Mesenchymal stem cell (in vitro differentiated cells and primary cell): ENCODE measurements around the gene EFNA2.

ENCODE experiments used
- DNase-seq: peaks from one replicate; pipeline ENCODE4 v3.0.0-alpha.2; 2013
- H2AFZ ChIP-seq: one replicate; pipeline ENCODE4 v1.6.1; 2013; ENCODE audit warnings: low read depth, mild to moderate bottlenecking, control low read depth, inconsistent platforms, low read length, moderate library complexity
- H2AK5ac ChIP-seq: 2 replicates; pipeline ENCODE4 v1.6.1; 2013; ENCODE audit warnings: low read length, moderate library complexity, mild to moderate bottlenecking, inconsistent platforms; ENCODE audit not compliant: severe bottlenecking
- H2BK120ac ChIP-seq: one replicate; pipeline ENCODE4 v1.6.1; 2013; ENCODE audit warnings: low read depth, mild to moderate bottlenecking, inconsistent platforms, low read length, moderate library complexity
- H2BK12ac ChIP-seq, 2 experiments: one replicate each; pipeline ENCODE4 v1.6.1; 2013; ENCODE audit warnings: inconsistent platforms in 2 of 2, low read length in 2 of 2, mild to moderate bottlenecking in 2 of 2, moderate library complexity in 2 of 2, control low read depth in 1 of 2
- H2BK15ac ChIP-seq: one replicate; pipeline ENCODE4 v1.6.1; 2013; ENCODE audit warnings: mild to moderate bottlenecking, low read depth, inconsistent platforms; ENCODE audit not compliant: poor library complexity, severe bottlenecking
- H2BK5ac ChIP-seq: 2 replicates; pipeline ENCODE4 v1.6.1; 2013; ENCODE audit warnings: low read depth, mild to moderate bottlenecking, low read length, control low read depth, inconsistent platforms; ENCODE audit not compliant: poor library complexity, severe bottlenecking
- H3K14ac ChIP-seq, 2 experiments: one replicate each; pipeline ENCODE4 v1.6.1; 2013; ENCODE audit warnings: inconsistent platforms in 2 of 2, low read length in 2 of 2, control low read depth in 1 of 2, mild to moderate bottlenecking in 1 of 2, moderate library complexity in 1 of 2
- H3K18ac ChIP-seq, 2 experiments: one replicate each; pipeline ENCODE4 v1.6.1; 2013; ENCODE audit warnings: inconsistent platforms in 2 of 2, low read length in 2 of 2, control low read depth in 1 of 2, low read depth in 1 of 2, mild to moderate bottlenecking in 1 of 2
- H3K23ac ChIP-seq, 2 experiments: one replicate each; pipeline ENCODE4 v1.6.1; 2013; ENCODE audit warnings: inconsistent platforms in 2 of 2, low read length in 2 of 2, mild to moderate bottlenecking in 2 of 2, moderate library complexity in 2 of 2, control low read depth in 1 of 2
- H3K27ac ChIP-seq: 2 replicates; pipeline ENCODE4 v1.5.1; 2013; ENCODE audit warnings: mild to moderate bottlenecking, moderate library complexity, low read length, control low read depth, inconsistent platforms; ENCODE audit not compliant: poor library complexity, severe bottlenecking
- H3K27me3 ChIP-seq, 2 experiments: 2 replicates each; pipeline versions ENCODE4 v1.6.1 to v1.7.0; 2013; ENCODE audit warnings: low read length in 2 of 2, mild to moderate bottlenecking in 2 of 2, moderate library complexity in 2 of 2, control low read depth in 1 of 2, inconsistent platforms in 1 of 2; ENCODE audit not compliant: control insufficient read depth in 1 of 2, insufficient read depth in 1 of 2
- H3K36me3 ChIP-seq, 2 experiments: 2 replicates each; pipeline versions ENCODE4 v1.6.1 to v1.7.0; 2013; ENCODE audit warnings: low read length in 2 of 2, control low read depth in 1 of 2, inconsistent platforms in 1 of 2, low read depth in 1 of 2, mild to moderate bottlenecking in 1 of 2; ENCODE audit not compliant: insufficient read depth in 2 of 2, control insufficient read depth in 1 of 2
- H3K4ac ChIP-seq, 2 experiments: one replicate each; pipeline ENCODE4 v1.6.1; 2013; ENCODE audit warnings: inconsistent platforms in 2 of 2, low read length in 2 of 2, mild to moderate bottlenecking in 2 of 2, moderate library complexity in 2 of 2, control low read depth in 1 of 2, low read depth in 1 of 2
- H3K4me1 ChIP-seq: 2 replicates; pipeline ENCODE4 v1.6.1; 2013; ENCODE audit warnings: low read depth, low read length, control low read depth; ENCODE audit not compliant: control insufficient read depth, insufficient read depth
- H3K4me2 ChIP-seq: 2 replicates; pipeline ENCODE4 v1.6.1; 2013; ENCODE audit warnings: low read length, mild to moderate bottlenecking, inconsistent platforms; ENCODE audit not compliant: poor library complexity, severe bottlenecking
- H3K4me3 ChIP-seq, 2 experiments: 2 replicates each; pipeline versions ENCODE4 v1.5.1 to v1.7.0; 2013; ENCODE audit warnings: low read length in 2 of 2, mild to moderate bottlenecking in 2 of 2, control low read depth in 1 of 2, low read depth in 1 of 2; ENCODE audit not compliant: insufficient read depth in 1 of 2
- H3K79me1 ChIP-seq: replicated peaks from 2 replicates; pipeline ENCODE4 v1.6.1; 2013; ENCODE audit warnings: mild to moderate bottlenecking, control low read depth, low read length, inconsistent platforms; ENCODE audit not compliant: poor library complexity, severe bottlenecking
- H3K9ac ChIP-seq: 2 replicates; pipeline ENCODE4 v1.7.0; 2013; ENCODE audit warnings: mild to moderate bottlenecking, low read length, moderate library complexity
- H3K9me3 ChIP-seq: 2 replicates; pipeline ENCODE4 v1.7.0; 2013; ENCODE audit warnings: mild to moderate bottlenecking, low read length; ENCODE audit not compliant: control insufficient read depth
- H4K8ac ChIP-seq: one replicate; pipeline ENCODE4 v1.6.1; 2013; ENCODE audit warnings: inconsistent platforms, mild to moderate bottlenecking, low read length, moderate library complexity
- H4K91ac ChIP-seq: one replicate; pipeline ENCODE4 v1.6.1; 2013; ENCODE audit warnings: mild to moderate bottlenecking, low read length, inconsistent platforms
- WGBS: methylation state at CpG from one replicate; pipeline ENCODE4 v1.1.7; 2013; ENCODE audit warnings: mixed read lengths; 5-methylcytosine and 5-hydroxymethylcytosine counted together

Gene EFNA2

DNA sequence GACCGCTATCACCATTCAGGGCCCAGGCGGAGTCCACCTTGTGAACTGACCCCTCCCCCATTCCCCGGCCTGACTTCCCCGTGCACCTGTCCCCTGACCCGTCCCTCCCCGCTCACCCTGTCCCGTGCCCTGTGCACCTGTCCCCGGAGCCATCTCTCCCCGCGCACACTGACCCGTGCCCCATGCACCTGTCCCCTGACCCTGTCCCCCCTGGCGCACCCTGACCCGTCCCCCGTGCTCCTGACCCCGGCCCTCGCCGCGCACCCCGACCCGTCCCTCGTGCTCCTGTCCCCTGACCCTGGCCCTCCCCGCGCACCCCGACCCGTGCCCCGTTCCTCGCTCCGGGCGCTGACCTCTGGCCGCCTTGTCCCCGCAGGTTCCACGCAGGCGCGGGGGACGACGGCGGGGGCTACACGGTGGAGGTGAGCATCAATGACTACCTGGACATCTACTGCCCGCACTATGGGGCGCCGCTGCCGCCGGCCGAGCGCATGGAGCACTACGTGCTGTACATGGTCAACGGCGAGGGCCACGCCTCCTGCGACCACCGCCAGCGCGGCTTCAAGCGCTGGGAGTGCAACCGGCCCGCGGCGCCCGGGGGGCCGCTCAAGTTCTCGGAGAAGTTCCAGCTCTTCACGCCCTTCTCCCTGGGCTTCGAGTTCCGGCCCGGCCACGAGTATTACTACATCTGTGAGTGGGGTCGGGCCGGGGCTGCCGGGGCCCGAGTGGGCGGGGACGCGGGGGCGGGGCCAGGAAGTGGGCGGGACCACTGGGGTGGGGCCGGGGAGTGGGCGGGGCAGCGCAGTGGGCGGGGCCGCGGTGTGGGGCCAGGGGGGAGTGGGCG is 9.7 kb downstream of the EFNA2 start:
- H2BK15ac ChIP-seq: no peak overlapping the region
- H3K36me3 ChIP-seq: no peaks in the 10 kb centered on the region
- no peak overlapping the region for H2BK120ac ChIP-seq
- no peak overlapping the region for H4K91ac ChIP-seq
- H4K8ac ChIP-seq: peak overlapping the region; percentile 59
- H3K4me3 ChIP-seq: no peak overlapping the region
- peak; percentile 33 for DNase-seq
- no peak overlapping the region for H3K9ac ChIP-seq
- no peaks in the 10 kb centered on the region for H3K79me1 ChIP-seq
- no peak overlapping the region for H3K4ac ChIP-seq
- no peak overlapping the region for H3K23ac ChIP-seq
- H3K27ac ChIP-seq: no peak overlapping the region
- no peak overlapping the region for H2AFZ ChIP-seq
- H3K4me1 ChIP-seq: peaks cover 13% of the 10 kb centered on the region
- H3K18ac ChIP-seq: peak overlapping the region in 1 of 2 experiments; percentile 18
- H2BK5ac ChIP-seq: no peak overlapping the region
- H3K4me2 ChIP-seq: no peak overlapping the region
- 36% methylated on average over 75 of the region's 82 CpGs for WGBS
- H3K9me3 ChIP-seq: no peaks in the 10 kb centered on the region
- no peak overlapping the region for H2BK12ac ChIP-seq
- peaks cover 40 to 75% of the 10 kb centered on the region in 2 experiments for H3K27me3 ChIP-seq
- no peak overlapping the region for H3K14ac ChIP-seq
- H2AK5ac ChIP-seq: no peak overlapping the region

DNA sequence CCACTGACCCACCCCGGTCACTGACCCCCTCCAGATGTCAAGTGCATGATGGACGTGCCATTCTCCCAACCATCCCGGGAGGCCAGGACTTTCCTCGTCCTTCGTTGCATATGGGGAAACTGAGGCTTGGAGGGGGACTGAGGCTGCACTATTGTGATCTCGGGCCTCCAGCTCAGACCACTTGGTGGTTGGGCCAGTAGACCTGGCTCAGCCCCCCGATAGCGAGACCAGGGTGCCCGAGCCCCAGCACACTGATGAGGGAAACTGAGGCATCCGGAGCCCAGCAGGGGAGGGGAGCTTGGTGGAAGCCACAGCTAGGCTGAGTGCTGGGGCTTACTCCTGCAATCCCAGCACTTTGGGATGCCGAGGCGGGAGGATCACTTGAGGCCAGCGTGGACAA is 10.4 kb downstream of the EFNA2 start:
- no peaks in the 10 kb centered on the region for H3K36me3 ChIP-seq
- 93% methylated on average over 10 of the region's 13 CpGs for WGBS
- H3K18ac ChIP-seq: no peak overlapping the region
- DNase-seq: no peak
- H3K4me3 ChIP-seq: no peak overlapping the region
- H4K91ac ChIP-seq: no peak overlapping the region
- H2BK120ac ChIP-seq: no peak overlapping the region
- H3K4ac ChIP-seq: no peak overlapping the region
- no peak overlapping the region for H2AK5ac ChIP-seq
- no peak overlapping the region for H3K14ac ChIP-seq
- H2BK12ac ChIP-seq: no peak overlapping the region
- no peaks in the 10 kb centered on the region for H3K79me1 ChIP-seq
- H2BK5ac ChIP-seq: no peak overlapping the region
- H3K23ac ChIP-seq: no peak overlapping the region
- no peak overlapping the region for H3K4me2 ChIP-seq
- H2BK15ac ChIP-seq: no peak overlapping the region
- no peak overlapping the region for H2AFZ ChIP-seq
- H3K9ac ChIP-seq: no peak overlapping the region
- H3K4me1 ChIP-seq: peaks cover 10% of the 10 kb centered on the region
- no peak overlapping the region for H4K8ac ChIP-seq
- H3K9me3 ChIP-seq: no peaks in the 10 kb centered on the region
- H3K27ac ChIP-seq: no peak overlapping the region
- peaks cover 39 to 72% of the 10 kb centered on the region in 2 experiments for H3K27me3 ChIP-seq

DNA sequence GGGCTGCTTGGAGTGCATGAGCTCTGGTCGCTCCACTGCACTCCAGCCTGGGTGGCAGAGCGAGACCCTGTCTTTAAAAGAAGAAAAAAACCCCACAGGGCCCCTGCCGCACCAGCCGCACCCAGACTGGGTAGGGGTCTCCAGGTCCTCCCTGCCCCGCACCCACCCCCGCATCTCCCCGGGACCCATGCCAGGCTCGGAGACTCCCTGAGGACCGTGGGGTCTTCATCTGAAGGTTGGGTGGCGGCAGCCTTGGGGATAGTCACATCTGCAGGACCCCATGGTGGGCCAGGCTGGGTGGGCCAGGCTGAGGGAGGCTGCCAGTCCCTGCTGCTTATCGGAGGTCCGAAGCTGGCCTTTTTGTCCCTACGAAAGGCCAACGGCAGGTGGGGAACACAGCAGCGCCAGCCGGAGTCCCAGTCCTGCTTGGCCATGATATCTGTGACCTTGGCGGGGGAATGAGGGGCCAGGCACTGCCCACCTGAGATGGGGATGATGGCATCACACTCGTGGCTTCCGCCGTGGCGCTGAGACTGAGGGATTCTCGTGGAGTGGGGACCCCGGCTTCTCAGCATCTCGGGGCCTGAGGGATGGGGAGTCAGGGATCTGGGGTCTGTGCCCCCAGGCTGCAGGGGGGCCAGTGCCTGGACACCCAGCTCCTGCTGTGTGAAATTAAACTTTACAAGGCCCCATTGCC is 11.1 kb downstream of the EFNA2 start:
- Histone ChIP-seq H2BK12ac (no peak overlapping the region), H3K14ac (no peak overlapping the region), H3K23ac (no peak overlapping the region), H2BK5ac (no peak overlapping the region), H4K8ac (no peak overlapping the region), H3K9ac (no peak overlapping the region), H3K27ac (no peak overlapping the region), H3K4me1 (peaks cover 6% of the 10 kb centered on the region), H3K79me1 (no peaks in the 10 kb centered on the region), H2BK15ac (no peak overlapping the region), H3K36me3 (no peaks in the 10 kb centered on the region), H3K9me3 (no peaks in the 10 kb centered on the region), H2AK5ac (no peak overlapping the region), H4K91ac (no peak overlapping the region), H3K27me3 (peaks cover 32 to 65% of the 10 kb centered on the region in 2 experiments), H3K4me3 (no peak overlapping the region), H2AFZ (no peak overlapping the region), H3K4ac (no peak overlapping the region), H3K18ac (no peak overlapping the region), H3K4me2 (no peak overlapping the region), H2BK120ac (no peak overlapping the region)
- no peak for DNase-seq
- 93% methylated on average over 24 of the region's 24 CpGs for WGBS

DNA sequence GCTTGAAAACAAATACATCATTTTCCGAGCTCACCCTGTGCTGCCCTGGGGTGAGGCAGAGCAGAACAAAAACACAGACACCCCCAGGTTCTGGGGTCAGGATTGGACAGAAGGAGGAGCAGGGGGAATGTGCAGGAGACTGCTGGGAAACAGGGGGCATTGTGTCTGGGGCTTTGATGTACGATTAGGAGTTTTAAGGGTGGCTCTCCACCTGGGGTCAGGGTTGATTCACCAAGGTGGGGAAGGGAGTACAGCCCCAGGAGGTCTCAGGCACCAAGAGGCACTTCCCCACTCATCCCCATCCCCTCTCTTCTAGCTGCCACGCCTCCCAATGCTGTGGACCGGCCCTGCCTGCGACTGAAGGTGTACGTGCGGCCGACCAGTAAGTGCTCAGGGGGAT is 12.6 kb downstream of the EFNA2 start:
- DNase-seq: no peak
- 80% methylated on average over 7 of the region's 8 CpGs for WGBS

More for the DNA sequence above, 12.6 kb downstream of the EFNA2 start:
- Histone ChIP-seq H3K9me3 (no peaks in the 10 kb centered on the region), H2AFZ (no peak overlapping the region), H3K79me1 (no peaks in the 10 kb centered on the region), H3K36me3 (no peaks in the 10 kb centered on the region), H4K91ac (no peak overlapping the region), H2BK15ac (no peak overlapping the region), H2BK120ac (no peak overlapping the region), H3K4ac (no peak overlapping the region), H3K9ac (no peak overlapping the region), H3K4me3 (no peak overlapping the region), H4K8ac (no peak overlapping the region), H3K4me1 (peaks cover 6% of the 10 kb centered on the region), H2BK5ac (no peak overlapping the region), H3K18ac (no peak overlapping the region), H3K27ac (no peak overlapping the region), H3K14ac (no peak overlapping the region), H3K4me2 (no peak overlapping the region), H3K23ac (no peak overlapping the region), H2AK5ac (no peak overlapping the region), H2BK12ac (no peak overlapping the region), H3K27me3 (peaks cover 17 to 63% of the 10 kb centered on the region in 2 experiments)
